Activated naive CD4-positive, alpha-beta T cell (primary cell): Measurements from ENCODE around the gene TFF3.

Experiments used
- DNase-seq, 4 experiments: peaks; one replicate each; lab custom pipeline; 2025; lab: John Stamatoyannopoulos, UW

The TFF3 gene

GRCh38 chr21:42346866-42347600, 31.8 kb upstream of the TFF3 start:
- DNase-seq: no peak

GRCh38 chr21:42346441-42346840, 31.2 kb upstream of the TFF3 start:
- no peak for DNase-seq

- DNase-seq: no peak
These were observed 29.4 kb upstream of the TFF3 start for GRCh38 chr21:42344631-42345030.

- no peak for DNase-seq
These were observed 28.8 kb upstream of the TFF3 start for GRCh38 chr21:42343963-42344510.

- DNase-seq: no peak
These were observed 28.3 kb upstream of the TFF3 start for GRCh38 chr21:42343556-42343955.

GRCh38 chr21:42343101-42343500, 27.9 kb upstream of the TFF3 start:
- no peak for DNase-seq

GRCh38 chr21:42341776-42342542, 26.8 kb upstream of the TFF3 start:
- DNase-seq: no peak

DNA sequence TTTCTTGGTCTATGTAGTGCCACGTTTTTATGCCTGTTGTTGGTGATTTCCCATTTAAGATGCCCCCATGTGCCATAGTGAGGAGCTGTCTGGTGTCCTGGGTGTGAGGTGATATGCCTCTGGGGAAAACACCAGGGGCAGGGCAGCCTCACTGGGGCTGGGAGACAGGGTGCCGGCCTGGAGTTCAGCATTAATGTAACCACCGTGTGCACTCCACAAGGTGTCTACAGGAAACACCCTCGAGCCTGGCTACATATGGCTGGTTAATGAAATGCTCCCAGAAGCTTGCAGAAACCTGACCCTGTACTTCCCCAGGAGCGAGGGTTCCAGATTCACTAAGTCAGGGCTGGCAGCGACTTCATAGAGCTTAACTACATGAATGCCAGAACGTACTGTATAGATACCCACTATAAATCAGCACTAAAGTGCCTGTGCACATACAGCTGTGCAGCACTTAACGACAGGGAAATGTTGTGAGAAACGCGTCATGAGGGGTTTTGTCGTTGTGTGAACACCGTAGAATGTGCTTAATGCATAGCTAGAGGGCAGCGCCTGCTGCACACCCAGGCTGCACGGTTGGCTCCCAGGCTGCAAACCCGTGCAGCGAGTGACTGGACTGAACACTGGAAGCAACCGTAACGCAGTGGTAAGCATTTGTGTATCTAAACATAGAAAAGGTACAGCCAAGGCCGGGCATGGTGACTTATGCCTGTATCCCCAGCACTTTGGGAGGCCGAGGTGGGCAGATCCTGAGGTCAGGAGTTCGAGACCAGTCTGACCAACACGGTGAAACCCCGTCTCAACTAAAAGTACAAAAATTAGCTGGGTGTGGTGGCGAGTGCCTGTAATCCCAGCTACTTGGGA, 25.2 kb upstream of the TFF3 start:
- DNase-seq: no peak

DNA sequence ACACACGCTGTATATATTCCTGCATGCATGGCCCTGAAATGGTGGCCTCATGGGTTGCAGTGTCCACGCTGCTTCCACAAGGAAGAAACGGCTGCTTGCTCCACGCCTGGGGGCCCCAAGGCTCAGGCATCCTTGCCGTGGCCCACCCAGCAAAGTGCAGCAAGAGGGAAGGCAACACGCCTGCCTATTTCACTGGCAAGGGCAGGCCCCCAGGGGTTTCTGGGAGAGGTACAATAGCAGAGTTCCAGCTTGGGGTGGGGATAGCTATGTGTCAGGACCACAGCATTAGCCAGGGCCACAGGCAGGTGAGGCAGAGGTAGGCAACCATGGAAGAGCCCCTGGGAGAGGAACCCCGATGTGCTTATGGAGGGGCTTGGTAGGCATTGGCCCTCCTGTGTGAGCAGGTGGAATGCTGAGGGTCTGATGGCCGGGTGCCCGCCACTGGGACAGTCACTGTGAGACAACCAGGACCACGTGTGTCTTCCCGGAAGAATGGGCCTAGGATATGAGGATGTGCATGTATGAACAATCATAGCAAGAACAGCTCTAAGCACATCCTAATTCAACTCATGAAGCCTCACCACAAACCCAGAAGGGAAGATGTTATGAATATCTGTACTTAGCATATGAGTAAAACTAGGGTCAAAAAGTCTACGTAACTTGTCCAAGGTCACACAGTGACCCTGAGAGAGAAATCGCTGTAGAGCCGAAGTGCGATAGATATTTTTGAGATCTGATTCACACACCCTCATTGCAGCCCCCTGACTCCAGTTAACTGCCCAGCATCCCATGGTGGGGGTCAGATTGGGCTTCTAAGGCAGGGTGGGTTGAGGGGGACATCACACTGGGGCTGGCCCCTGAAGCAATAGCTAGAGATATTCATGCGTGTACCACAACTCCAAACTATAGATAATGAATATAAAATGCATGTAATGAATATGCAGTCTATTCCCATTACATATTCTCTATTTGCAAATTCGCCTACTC, 23.8 kb upstream of the TFF3 start:
- no peak for DNase-seq

GRCh38 chr21:42337830-42338728, 22.9 kb upstream of the TFF3 start:
- peak; percentile 50 to 76 (median 72) for DNase-seq

DNA sequence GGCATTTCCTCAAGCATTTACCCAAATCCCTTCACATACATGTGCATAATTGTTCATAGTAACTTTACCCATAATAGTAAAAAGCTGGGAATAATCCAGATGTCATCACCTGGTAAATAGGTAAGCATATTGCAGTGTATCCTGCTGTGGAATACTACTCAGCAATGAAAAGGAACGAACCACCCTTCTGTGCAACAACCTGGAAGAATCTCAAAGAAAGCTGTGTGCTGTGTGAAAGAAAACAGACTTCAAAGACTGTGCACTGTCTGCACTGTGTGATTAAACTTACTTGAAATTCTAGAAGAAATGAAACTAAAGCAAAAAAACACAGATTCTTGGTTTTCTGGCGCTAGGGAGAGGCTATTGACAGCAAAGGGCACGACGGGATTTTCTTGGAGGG, 22.1 kb upstream of the TFF3 start:
- no peak for DNase-seq

DNA sequence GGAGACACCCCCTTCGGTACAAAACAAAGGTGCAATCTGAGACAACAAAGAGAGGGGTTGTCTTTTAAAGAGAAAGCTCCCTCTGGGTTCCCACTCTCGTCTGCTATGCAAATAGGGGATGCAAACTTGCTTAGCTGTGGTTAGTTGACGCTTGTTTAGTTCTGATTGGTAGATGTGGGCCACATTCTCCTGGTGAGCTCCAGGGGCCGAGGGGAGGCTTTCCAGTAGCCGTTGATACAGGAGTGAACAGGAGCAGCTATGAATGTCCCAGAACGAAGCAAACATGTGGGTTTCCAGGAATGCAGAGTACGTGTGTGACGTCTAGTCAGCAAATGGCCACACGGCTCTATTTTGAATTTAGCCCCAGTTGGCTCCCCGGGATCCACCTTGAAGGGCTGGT, 20.8 kb upstream of the TFF3 start:
- no peak for DNase-seq

- DNase-seq: no peak
These were observed 17.5 kb upstream of the TFF3 start for GRCh38 chr21:42332557-42333317.

DNA sequence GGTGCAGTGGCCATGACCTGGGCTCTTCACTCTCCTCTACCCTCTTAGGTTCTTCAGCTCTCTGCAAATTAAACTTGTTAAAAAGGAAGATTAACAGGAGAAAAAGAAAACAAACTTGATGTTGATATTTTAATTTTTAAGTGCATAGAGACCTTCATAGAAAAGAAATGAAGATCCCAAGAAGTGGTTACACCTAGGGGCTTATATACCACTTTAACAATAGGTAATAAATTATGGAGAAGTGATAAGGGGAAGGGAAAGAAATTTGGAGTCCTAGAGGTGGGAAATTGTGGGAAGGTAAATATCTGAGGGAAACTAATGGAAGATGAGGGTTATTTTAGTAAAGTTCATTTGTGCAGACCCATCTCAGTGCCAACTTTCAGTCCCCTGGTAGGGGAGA, 16.5 kb upstream of the TFF3 start:
- no peak for DNase-seq

DNA sequence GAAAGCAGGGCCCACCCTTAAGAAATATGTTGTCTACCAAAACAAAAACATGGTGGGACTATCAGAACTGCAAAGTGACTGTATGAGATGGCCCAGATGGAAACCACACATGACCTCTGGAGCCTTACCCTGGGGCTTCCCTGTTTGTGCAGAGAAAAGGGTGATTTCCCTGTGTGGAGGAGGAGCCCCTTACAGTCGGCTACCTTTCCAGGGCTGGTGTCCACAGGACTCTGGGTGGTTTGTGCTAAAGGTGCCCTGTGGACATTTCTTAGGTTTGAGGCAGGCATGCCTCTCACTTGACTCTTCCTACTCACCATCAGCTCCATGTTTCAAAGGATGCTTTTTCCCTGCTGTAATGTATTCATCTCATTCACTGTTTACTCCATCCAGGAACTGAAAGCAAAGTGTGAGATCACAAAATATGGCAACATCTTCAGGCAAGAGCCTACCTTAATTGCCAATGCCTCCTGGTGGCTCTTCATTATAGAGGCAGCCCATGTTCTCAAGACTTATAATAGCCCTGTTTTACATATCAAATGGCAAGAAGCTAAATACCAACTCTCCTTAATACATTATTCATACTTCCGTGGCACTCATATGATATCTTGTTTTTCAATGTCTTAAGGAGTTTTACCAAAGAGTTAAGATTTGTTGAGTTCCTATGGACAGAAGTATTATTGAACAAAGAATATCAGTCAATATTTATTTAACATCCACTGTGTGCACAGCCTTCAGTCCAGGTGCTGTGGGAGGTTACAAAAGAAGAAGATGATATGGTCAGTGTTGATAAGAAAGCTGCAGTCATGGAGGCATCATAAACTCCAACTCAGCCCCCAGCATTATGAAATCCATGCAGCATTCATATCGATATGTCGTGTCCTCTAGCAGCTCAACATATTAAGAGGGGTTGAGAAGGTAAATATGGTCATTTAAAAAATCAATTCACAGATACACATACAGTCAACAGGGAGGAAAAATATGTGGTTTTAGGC, 15.5 kb upstream of the TFF3 start:
- no peak for DNase-seq

- DNase-seq: no peak
These were observed 9.7 kb upstream of the TFF3 start for GRCh38 chr21:42324896-42325295.

- DNase-seq: no peak
These were observed 6.6 kb upstream of the TFF3 start for GRCh38 chr21:42321845-42322244.

GRCh38 chr21:42321231-42321630, 6.0 kb upstream of the TFF3 start:
- no peak for DNase-seq
